GM19438 (cell line): ENCODE measurements around the gene U2AF2.

Experiments
- ATAC-seq: cut with Tn5 transposase; IDR thresholded peaks from one replicate; pipeline ENCODE4 v1.9.1; 2021; ENCODE audit warnings: low read depth; ENCODE audit not compliant: unreplicated experiment

U2AF2 gene

DNA sequence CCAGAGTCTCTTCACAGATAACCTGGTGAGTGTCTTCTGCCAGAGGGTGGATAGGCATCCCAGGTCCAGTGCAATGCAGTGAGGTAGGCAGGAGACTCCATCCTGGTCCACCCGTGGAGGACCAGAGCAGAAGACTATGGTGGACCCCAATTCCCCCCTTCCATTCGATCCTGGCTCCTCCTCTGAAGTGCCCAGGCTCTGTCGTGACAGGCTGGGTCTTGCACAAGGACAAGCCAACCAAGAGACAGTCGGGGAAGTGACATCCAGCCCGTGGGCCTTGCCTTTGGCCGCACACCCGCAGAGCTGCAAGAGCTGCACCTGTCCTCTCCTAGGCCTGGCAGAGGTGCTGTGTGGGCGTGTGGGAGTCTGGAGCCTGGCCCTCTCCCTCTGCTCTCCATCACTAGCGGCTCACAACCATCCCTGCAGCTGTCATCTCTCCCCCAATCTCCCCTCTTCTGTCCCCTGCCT lies 33.6 kb upstream of the U2AF2 start:
- ATAC-seq, result no peak

DNA sequence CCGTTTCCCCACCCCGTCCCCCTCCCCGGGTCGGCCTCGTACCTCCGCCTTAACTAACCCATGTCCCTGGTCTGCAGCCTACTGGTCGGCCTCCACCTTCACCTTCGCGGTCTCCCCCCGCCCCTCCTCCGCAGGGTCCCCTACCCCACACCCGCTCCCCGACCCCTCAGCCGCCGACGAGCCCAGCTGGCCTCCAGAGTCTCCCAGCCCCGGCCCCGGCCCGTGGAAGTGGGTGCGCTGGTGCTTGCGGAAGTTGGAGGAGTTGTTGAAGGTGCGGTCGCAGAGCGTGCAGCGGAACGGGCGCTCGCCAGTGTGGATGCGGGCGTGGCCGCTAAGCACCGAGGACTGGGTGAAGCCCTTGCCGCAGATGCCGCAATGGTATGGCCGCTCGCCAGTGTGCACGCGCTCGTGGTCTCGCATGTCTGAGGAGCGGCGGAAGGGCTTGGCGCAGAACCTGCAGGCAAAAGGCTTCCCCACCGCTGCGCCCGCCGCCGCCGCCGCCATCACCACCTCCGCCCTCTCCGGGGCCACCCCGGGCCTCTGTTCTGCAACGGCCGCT lies 33.1 kb upstream of the U2AF2 start:
- no peak for ATAC-seq

DNA sequence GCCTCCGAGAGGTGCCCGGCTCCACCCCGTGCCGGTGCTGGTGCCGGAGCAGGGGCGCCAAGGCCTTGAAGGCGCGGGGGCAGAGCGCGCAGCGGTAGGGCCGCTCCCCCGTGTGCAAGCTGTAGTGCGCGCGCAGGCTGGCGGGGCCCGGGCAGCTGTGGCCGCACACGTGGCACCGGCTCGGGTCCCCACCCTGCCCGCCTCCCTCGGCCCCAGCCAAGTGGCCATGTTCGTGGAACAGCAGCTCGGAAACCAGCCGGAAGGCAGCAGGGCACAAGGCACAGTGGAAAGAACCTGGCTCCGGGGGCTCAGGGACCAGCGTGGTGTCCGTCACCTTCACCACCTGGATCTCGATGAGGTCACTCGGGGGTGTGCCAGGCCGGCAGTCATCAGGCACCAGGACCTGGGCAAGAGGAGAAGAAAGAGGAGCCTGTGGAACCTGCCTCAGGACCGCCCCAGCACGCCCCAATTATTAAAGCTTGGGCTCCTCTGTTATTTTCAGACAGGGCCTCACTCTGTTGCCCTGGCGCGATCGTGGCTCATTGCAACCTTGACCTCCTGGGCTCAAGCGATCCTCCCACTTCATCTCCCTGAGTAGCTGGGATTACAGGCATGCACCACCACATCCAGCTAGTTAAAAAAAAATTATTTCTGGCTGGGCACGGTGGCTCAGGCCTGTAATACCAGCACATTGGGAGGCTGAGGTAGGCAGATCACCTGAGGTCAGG lies 32.4 kb upstream of the U2AF2 start:
- no peak for ATAC-seq

DNA sequence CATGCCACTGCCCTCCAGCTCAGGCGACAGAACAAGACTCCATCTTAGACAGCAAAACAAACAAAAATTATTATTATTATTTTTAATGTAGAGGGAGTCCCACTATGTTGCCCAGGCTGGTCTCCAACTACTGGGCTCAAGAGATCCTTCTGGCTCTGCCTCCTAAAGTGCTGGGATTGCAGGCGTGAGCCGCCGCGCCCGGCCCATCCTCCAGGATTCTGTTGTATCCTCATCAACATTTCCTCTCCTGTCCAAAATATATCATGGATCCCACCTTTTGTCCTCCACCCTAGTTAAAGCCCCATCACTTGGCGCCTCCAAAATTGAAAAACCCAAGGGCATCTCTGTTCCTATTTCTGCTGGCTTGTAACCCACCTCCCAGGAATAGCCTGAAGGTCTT lies 31.7 kb upstream of the U2AF2 start:
- ATAC-seq, result no peak

DNA sequence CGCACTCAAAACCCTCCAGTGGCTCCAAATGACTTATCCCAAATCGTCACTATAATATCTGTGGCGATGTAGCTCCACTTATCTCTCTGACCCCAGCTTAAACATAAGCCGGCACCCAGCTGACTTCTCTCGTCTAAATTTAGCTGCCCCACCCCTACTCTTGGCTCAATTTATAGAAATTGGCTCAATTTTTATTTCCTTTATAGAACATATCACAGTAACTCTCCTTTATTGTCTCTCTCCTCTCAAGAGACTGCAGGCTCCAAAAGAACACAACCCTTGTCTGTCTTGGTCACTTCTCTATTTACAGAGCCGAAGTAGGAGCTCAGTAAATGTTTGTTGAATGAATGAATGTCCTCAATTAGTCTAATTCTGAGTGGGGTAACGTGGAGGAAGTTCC lies 31.3 kb upstream of the U2AF2 start:
- no peak for ATAC-seq

DNA sequence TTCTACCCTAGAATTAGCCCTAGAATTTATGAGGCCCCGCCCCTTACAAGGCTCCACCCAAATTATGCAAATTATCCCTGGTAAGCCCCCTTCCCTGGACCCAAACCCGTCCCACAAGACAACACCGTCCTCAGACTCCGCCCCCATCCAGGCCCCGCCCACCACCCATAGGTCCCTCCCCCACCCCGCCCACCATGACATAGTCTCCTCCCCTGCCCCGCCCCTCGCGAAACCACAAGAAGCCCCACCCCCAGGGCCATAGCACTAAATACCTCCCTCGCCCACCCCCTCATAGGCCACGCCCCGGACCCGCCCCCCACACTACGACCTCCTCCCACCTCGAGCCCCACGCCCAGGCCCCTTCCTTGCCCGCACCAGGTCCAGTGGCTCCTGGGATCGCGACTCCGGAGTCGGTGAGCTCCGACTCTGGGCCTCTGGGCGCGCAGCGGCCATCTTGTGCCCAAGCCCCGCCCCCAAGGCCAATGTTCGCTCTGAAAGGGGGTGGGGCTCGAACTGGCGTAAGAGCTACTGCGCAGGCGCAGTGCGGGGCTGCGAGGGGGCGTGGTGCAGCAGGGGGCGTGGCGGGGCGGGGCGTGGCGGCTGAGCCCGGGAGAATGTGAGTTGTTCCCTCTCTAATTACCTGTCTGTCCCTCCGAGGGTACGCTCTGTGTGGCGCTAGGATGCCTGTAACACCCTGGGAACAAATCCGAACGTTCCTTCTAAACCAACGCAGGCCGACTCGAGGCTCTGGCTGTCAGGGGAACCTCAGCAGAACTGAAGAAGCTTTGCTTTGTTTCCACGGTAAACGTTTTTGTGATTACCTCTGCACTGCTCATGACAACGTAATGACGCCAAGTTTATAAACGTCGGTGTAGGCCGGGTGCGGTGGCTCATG lies 30.5 kb upstream of the U2AF2 start, which contains the start of gene ZNF784:
ZNF784 (minus strand) TSS at position 458 of the 895 bp plus-strand sequence; CDS start at position 453, 5 bp downstream.
- no peak for ATAC-seq

DNA sequence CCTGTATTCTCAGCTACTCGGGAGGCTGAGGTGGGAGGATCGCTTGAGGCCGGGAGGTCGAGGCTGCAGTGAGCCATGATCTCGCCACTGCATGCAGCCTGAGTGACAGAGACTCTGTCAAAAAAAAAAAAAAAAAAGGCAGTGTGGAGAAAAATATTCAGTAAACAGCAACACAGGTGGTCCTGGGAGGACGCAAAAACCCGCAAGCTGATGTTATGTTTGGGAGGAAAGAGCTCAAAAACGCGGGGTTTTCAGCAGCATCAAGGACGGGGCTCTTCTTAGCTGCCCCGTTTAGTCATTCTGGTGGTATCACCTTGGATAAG lies 29.9 kb upstream of the U2AF2 start:
- no peak for ATAC-seq

DNA sequence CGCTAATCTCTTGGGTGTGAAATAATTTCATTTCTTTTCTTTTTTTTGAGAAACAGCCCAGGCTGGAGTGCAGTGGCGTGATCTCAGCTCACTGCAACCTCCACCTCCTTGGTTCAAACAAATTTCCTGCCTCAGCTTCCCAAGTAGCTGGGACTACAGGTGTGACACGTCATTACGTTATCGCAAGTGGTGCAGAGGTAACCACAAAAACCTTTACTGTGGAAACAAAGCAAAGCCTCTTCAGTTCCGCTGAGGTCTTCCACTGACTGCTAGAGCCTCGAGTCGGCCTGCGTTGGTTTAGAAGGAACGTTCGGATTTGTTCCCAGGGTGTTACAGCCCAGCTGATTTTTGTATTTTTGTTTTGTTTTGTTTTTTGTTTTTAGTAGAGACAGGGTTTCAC lies 28.5 kb upstream of the U2AF2 start:
- ATAC-seq, result no peak

DNA sequence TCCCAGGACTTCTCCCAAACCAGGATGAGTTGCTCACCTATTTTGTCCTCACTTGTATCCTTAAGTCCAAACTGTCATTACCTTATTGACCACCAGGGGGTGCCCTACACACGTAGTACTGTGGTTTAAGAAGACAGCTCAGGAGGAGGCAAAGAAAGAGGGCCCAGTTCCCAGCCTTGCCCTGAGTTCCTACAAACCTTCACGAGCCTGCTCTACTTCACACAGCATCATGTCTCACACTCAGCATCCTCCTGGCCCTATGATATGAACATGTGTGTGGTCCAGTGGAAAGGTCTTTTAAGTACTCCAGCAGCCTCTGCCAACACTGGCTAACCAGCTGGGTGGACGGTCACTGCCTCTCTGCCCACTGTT lies 22.4 kb upstream of the U2AF2 start:
- ATAC-seq, result no peak

DNA sequence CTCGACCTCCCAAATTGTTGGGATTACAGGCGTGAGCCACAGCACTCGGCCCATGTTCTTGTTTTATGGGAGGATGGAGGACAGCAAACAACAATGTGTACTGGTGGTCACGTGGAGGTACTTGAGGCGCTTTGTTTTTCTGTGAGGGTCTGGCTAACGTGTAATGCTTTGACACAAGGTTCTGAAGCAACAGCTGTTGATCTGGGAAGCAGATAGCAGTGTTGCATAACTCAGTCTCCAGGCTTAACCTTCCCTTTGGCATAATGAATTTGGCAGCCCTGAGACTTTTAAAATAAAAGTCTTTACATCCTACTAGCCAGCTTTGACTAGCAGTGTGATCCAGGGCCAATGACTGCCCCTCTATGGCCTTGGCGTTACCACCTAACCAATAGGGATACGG lies 21.0 kb upstream of the U2AF2 start:
- ATAC-seq, result no peak

DNA sequence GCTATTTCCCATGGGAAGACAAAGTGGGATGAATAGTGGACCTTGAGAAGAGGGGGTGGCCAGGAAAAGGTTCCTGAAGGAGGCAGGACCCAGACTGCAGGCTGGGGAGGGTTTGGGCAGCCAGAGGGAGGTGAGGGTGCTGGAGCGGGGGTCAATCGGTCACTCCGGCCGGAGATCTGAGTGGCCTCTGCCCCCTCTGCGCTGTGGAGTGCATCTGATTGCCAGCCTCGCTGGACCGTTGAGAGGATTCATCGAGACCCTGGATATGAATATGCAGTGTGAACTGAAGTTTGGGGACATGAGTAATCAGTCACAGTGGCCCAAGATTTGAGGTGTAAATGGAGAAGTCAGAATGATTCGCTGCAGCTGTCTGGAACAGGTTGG lies 19.5 kb upstream of the U2AF2 start:
- ATAC-seq, result no peak

DNA sequence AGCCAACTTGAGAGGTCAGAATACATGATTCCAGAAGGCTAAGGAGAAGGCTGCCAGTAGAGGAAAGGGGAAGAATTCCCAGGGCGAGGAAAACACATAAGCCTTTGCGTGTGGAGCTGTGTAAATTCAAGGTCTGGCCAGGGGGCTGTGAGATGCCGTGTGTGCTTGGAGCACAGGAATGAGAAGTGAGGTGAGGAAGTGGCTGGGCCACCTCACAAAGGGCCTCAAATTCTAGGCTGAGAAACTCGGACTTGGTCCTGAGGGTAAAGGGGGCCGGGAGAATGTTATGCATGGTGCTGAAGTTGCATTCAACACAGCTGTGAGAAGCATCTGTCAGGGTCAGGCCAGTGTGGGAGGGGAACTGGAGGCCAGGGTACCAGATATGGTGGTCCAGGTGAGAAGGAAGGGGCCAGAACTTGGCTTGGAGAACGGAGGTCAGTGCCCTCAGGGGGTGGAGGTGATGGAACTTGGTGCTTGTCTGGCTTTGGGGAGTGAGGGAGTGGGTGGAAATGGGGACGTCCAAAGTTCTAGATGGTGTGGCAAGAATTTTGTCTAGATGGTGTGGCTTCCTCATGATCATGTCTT lies 18.9 kb upstream of the U2AF2 start:
- no peak for ATAC-seq

DNA sequence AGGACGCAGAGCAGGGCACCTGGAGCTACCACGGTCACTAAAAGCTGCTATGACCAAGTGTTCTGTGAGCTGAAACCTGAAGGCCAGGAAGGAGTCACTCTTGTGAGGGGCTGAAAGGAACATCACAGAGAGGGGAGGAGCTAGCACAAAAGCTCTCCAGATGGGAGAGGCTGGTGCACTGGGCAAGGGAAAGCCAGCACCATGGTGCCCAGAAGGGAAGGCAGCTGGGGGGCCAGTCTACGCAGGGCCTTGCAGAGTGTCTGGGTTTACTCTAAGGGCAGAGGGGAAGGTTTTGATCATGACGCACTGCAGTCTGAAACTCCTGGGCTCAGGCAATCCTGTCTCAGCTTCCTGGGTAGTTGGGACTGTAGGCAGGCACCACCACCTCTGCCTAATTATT lies 18.1 kb upstream of the U2AF2 start:
- no peak for ATAC-seq

DNA sequence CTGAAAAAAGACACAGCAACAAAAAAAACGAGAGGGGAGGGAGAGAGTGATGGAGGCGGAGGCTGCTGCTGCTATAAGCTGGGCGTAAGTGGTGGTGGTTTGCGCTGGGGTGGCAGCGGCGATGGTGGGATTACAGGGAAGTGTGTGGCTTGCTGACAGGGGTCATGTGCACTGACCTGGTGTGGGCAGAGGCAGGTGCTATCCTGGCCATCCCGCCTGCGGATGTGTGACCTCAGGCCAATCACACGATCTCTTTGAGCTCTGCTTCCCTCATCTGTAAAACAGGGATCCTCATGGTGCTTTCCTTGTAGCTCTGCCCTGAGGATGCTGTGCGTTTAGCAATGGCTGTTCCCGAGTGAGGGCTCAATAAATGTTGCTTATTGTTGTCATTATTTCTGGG lies 17.3 kb upstream of the U2AF2 start:
- ATAC-seq, result no peak

DNA sequence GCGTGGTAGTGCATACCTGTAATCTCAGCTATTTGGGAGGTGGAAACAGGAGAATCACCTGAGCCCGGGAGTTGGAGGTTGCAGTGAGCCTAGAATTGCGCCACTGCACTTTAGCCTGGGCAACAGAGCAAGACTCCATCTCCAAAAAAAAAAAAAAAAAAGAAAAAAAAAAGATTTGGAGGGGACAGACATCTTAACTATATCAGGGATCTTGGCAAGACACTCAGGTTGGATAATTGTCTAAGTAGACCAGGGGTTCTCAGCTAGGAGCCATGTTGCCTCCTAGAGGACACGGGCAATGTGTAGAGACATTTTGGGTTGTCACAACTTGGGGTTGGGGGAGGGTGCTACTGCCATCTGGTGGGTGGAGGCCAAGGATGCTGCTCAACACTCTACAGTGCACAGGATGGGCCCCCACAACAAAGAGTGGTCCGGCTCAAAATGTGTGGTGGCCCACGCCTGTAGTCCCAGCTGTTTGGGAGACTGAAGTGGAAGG lies 15.9 kb upstream of the U2AF2 start:
- no peak for ATAC-seq

DNA sequence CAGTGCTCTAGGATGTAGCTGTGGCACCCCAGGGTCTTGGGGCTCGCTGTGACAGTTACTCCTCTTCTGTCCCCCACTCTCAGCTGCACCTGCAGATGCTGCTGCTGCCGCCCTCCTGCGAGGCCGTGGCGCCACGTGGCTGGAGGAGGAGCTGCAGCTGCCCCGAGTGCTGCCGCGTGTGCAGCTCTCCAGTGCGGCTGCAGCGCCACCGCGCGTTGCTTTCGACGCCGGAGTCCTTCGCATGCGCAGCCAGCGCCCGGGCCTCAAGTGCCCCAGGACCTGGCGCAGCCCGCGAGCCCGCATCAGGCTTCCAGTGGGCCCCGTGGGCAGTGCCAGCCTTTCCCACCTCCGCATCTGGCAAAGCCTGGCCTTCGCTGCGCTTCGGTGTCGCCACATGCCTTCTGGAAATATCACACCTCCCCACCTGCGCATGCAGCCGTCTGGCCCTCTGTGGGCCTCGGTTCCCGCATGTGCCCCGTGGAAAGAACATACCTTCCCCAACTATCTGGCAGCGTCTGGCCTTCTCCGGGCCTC lies 14.7 kb upstream of the U2AF2 start:
- ATAC-seq, result no peak

DNA sequence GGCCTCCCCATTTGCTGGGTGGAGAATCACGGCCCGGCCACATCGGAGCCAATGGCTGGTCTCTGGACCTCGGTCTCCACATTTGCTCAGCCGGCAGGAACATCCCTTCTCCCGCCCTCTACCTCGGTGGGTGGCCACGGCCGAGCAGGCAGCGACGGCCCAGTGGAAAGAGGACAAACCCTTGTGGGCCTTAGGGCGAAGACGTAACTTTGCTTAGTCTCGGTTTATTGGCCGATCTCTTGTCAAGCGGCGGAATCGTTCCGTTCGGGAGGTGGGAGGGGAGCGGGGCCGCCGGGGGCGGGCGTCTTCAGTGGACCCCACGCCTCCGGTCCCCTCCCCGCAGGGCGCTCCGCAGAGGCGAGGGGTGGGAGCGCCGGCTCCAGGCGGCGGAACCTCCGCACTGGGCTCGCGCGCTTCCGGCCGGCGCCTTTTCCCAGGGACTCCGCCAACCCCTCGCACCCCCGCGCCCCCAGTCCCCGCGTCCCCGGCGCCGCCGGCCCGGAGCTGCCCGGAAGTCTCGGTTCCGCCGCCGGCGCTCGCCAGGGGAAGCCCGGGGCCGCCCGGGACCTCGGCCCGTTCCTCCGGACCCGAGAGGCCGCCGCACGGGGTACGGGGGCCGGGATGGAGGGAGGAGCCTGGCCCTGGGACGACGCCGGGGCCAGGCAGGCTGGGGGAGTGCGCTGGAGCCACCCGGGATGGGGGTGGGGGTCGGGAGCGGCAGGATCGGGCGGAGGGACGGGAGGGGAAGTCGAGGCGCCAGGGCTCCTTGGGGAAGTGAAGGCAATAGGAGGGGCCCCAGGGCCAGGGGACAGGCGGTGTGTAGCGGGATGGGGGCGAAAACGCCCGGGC lies 14.0 kb upstream of the U2AF2 start, which contains the start of gene ZNF580:
ZNF580 (plus strand) TSS at position 426 of the 849 bp plus-strand sequence. CDS start 1,507 bp downstream, outside the sequence.
- ATAC-seq, result no peak

DNA sequence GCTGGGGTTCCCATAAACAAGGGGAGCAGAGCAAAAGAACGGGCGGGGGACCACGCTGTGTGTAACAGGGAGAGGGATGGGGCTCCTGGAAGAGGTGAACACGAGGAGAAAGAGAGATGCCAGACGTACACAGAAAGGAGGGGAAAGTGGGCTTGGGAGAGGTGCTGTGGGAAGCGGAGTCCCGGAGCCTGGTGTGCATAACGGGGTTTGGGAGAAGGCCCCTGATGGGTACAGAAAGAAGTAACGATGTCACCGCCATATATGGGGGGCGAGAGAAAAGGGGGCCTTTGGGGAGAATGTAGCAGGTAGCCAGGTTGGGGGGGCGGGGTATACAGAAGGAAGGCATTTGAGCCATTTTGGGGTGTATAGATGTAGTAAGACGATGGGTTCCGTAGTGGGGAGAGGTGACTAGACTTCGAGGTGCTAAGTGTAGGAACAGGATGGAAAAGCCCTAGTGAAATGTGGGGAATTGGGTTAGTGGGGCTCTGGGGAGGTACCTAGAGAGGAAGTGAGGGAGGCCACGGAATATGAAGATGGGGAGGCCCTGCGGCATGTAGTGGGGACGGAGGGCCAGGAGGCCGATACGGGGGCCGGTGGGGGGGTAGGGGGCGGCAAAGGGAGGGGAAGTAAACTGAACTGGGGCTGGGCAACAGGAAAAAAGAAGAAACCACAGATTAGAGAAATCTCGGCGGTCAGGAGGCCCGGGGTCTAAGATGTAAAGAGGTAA lies 13.2 kb upstream of the U2AF2 start:
- ATAC-seq, result no peak
